Thoracic aorta (tissue), 2 donors: ENCODE data around the gene NRXN3. TPM values are rescaled to one million over a fixed set of nuclear protein-coding genes. Genes with fewer than 3 reads are reported as not detected.

Experiments
- ATAC-seq: fragments of 150-250 bp; one replicate; pipeline ENCODE4 v1.8.0; 2017; ENCODE audit warnings: low read depth; ENCODE audit not compliant: insufficient number of reproducible peaks, low FRiP score
- DNase-seq: peaks from one replicate; pipeline ENCODE4 v3.0.0-alpha.2; 2020; ENCODE audit warnings: low spot score
- H3K27ac ChIP-seq, 2 donors: fragments of 200-600 bp; sonication (generic); 1 replicate in 1 of 2; 2 replicates in 1 of 2; pipeline ENCODE4 v1.5.1; 2016; ENCODE audit warnings: mild to moderate bottlenecking in 2 of 2, moderate library complexity in 2 of 2
- H3K27me3 ChIP-seq: fragments of 200-600 bp; sonication (generic); replicated peaks from 2 replicates; pipeline ENCODE4 v1.6.0; 2016; ENCODE audit warnings: mild to moderate bottlenecking; ENCODE audit not compliant: insufficient read depth
- H3K36me3 ChIP-seq: fragments of 200-600 bp; sonication (generic); one replicate; pipeline ENCODE4 v1.5.1; 2016
- H3K4me1 ChIP-seq, 2 donors: fragments of 200-600 bp; sonication (generic); 1 replicate in 1 of 2; 2 replicates in 1 of 2; pipeline versions ENCODE4 v1.5.1 to v1.6.0; 2016; ENCODE audit warnings: low read depth in 2 of 2, mild to moderate bottlenecking in 1 of 2; ENCODE audit not compliant: control insufficient read depth in 1 of 2
- H3K4me3 ChIP-seq: fragments of 200-600 bp; sonication (generic); 2 replicates; pipeline ENCODE4 v1.5.1; 2016; ENCODE audit warnings: mild to moderate bottlenecking
- H3K9me3 ChIP-seq: fragments of 200-600 bp; sonication (generic); 2 replicates; pipeline ENCODE4 v1.5.1; 2016
- CTCF ChIP-seq: fragments of 200-600 bp; sonication (generic); IDR thresholded peaks from one replicate; pipeline ENCODE4 v1.5.1; 2019; ENCODE audit warnings: antibody characterized with exemption
- total RNA-seq, 2 donors: library from RNA; depleted of rRNA; stranded (reverse); fragments of >200 nt; gene quantifications; one replicate each; pipeline versions ENCODE4 v1.1.0 to v1.2.3, GENCODE V29; 2016

NRXN3 gene
- total RNA-seq, 2 donors from 2014 or later: 5.6 to 33.3 TPM

GRCh38 chr14:79881299-79881698, 1711.1 kb downstream of the NRXN3 start:
- Histone ChIP-seq H3K4me3 (no peak overlapping the region), H3K36me3 (no peaks in the 10 kb centered on the region), H3K27ac (no peak overlapping the region), H3K27me3 (no peaks in the 10 kb centered on the region), H3K9me3 (no peaks in the 10 kb centered on the region), H3K4me1 (no peaks in the 10 kb centered on the region)
- DNase-seq (no peak), ATAC-seq (no peak)
- no peak for TF ChIP-seq CTCF

GRCh38 chr14:79890527-79890926, 1720.4 kb downstream of the NRXN3 start:
- Histone ChIP-seq H3K27ac (no peak overlapping the region), H3K9me3 (no peaks in the 10 kb centered on the region), H3K27me3 (no peaks in the 10 kb centered on the region), H3K4me3 (no peak overlapping the region), H3K4me1 (no peaks in the 10 kb centered on the region), H3K36me3 (no peaks in the 10 kb centered on the region)
- TF ChIP-seq CTCF: no peak
- ATAC-seq (no peak), DNase-seq (no peak)

GRCh38 chr14:79896009-79896408, 1725.8 kb downstream of the NRXN3 start:
- no peak for TF ChIP-seq CTCF
- Histone ChIP-seq H3K36me3 (no peaks in the 10 kb centered on the region), H3K9me3 (no peaks in the 10 kb centered on the region), H3K27me3 (no peaks in the 10 kb centered on the region), H3K4me3 (no peak overlapping the region), H3K4me1 (no peaks in the 10 kb centered on the region), H3K27ac (no peak overlapping the region)
- ATAC-seq (no peak), DNase-seq (no peak)

- DNase-seq (no peak), ATAC-seq (no peak)
- Histone ChIP-seq H3K4me3 (no peak overlapping the region), H3K36me3 (no peaks in the 10 kb centered on the region), H3K27me3 (no peaks in the 10 kb centered on the region), H3K9me3 (no peaks in the 10 kb centered on the region), H3K27ac (no peak overlapping the region), H3K4me1 (no peaks in the 10 kb centered on the region)
- no peak for TF ChIP-seq CTCF
These were observed 1729.4 kb downstream of the NRXN3 start for GRCh38 chr14:79899610-79900009.

- ATAC-seq: no peak
- H3K9me3 ChIP-seq: no peaks in the 10 kb centered on the region
- no peak for TF ChIP-seq CTCF
These were observed 1734.3 kb downstream of the NRXN3 start for GRCh38 chr14:79904497-79904896.

More at GRCh38 chr14:79904497-79904896, 1734.3 kb downstream of the NRXN3 start:
- no peak for DNase-seq
- Histone ChIP-seq H3K36me3 (no peaks in the 10 kb centered on the region), H3K27ac (no peak overlapping the region), H3K4me1 (no peaks in the 10 kb centered on the region), H3K4me3 (no peak overlapping the region), H3K27me3 (no peaks in the 10 kb centered on the region)
